ENCODE measurements around the gene DNASE1L2. TPM values are rescaled to one million over a fixed set of nuclear protein-coding genes. Genes with fewer than 3 reads are reported as not detected.
"Not testable (repeated sequence)": the region's sequence is repeated elsewhere in the genome, so short reads cannot be mapped to it uniquely, and the experiment has no call there.

Gene DNASE1L2
- total RNA-seq, 1 experiment from 2014 or later = 1.9 TPM

DNA sequence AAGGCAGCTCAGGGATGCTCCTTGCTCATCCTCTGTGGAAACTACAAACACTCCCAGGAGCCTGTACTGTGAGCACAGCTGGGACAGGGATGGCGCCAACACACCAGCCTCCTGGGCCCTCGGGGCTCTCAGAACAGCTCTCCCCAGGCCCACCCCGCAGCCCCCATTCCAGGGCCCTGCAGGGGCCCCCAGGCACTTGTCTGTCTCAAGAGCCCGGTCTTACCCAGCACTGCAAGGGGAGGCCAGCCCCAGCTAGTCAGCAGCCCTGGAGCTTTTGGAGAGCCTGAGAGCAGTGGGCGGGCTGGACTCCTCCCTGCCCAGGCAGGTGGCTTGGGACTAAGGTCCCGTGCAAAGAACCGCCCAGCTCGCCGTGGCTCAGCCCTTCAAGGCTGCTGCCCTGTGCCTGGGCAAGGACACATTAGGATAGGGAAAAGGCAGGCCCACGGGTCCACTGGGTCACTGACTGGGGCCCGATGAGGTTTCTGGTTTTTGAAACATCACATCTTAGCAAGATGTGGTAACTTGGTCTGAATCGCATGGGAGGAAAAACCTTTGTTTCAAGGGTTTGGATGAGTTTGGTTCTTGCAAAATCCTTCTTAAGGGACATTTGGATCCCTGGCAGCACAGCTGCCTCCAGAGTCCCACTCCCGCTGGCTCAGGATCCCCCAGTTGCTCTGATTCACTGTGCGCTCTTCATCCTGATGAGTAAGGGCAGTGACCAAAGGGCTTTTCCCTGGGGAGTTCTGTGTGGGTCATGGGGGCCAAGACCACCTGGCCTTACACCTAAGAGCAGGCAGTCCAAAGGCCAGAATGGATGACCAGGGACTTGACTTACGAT is 2.8 kb downstream of the DNASE1L2 start (continued):
- TF ChIP-seq RAD21 (IDR thresholded peaks at IDR 0.05; ENCODE audit: low read depth) (no peak), ZNF274 (IDR thresholded peaks at IDR 0.05; ENCODE audit: low read depth, low read length) (no peak), SRF (IDR thresholded peaks at IDR 0.05; ENCODE audit: low read depth) (no peak), SIN3A (IDR thresholded peaks at IDR 0.05; ENCODE audit: low read depth) (peak; percentile 44; the same call in 1 of the 2 replicates), CEBPB (IDR thresholded peaks at IDR 0.05; ENCODE audit: low read depth) (no peak)

DNA sequence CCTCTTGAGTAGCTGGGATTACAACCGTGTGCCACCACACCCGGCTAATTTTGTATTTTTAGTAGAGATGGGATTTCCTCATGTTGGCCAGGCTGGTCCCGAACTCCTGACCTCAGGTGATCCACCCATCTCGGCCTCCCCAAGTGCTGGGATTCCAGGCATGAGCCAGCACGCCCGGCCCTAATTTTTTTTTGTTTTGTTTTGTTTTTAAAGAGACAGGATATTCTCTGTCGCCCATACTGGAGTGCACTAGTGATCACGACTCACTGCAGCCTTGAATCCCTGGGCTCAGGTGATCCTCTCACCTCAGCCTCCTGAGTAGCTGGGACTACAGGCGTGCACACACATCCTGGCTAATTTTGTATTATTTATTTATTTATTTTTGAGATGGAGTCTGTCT is 4.1 kb downstream of the DNASE1L2 start:
- H3K4me2 ChIP-seq (ENCODE audit: low read length); CTCF ChIA-PET; ATAC-seq; POLR2A ChIA-PET; H3K4me3 ChIP-seq (replicated peaks in 1 of 2; ENCODE audit: low read depth in 1 of 2, low read length in 2 of 2); H3K9me3 ChIP-seq (ENCODE audit: control insufficient read depth in 1 of 2, insufficient read depth in 1 of 2, low read depth in 1 of 2, low read length in 2 of 2); H2AFZ ChIP-seq (ENCODE audit: low read depth, low read length, poor library complexity, severe bottlenecking); BruUV-seq (replicated peaks); H3K9me2 ChIP-seq (ENCODE audit: insufficient read depth); H3K27me3 ChIP-seq (ENCODE audit: insufficient read depth, low read length); H3K9ac ChIP-seq (ENCODE audit: low read length); DNase-seq (ENCODE audit: low read depth, low spot score); intact Hi-C loops (cut with micrococcal nuclease); RAD21 ChIA-PET (ENCODE audit: low non-redundant PET in 1 of 2, low total read pairs in 2 of 2, uncharacterized antibody in 2 of 2, unreplicated experiment in 2 of 2); H4K20me1 ChIP-seq (ENCODE audit: insufficient read depth); H3K27ac ChIP-seq (ENCODE audit: low read depth, low read length): not testable (repeated sequence)
- Histone ChIP-seq H3K79me2 (ENCODE audit: insufficient read depth, low read length) (peaks cover 22% of the 10 kb centered on the region; the same call in 1 of the 2 replicates), H3K4me1 (ENCODE audit: control insufficient read depth in 1 of 2, insufficient read depth in 2 of 2, low read length in 2 of 2) (peaks cover 0 to 22% of the 10 kb centered on the region in 2 experiments; a peak in 3 of 4 replicates), H3K36me3 (ENCODE audit: control insufficient read depth in 1 of 2, insufficient read depth in 2 of 2, low read length in 2 of 2) (peaks cover 12 to 31% of the 10 kb centered on the region in 2 experiments; a peak in 3 of 4 replicates)

DNA sequence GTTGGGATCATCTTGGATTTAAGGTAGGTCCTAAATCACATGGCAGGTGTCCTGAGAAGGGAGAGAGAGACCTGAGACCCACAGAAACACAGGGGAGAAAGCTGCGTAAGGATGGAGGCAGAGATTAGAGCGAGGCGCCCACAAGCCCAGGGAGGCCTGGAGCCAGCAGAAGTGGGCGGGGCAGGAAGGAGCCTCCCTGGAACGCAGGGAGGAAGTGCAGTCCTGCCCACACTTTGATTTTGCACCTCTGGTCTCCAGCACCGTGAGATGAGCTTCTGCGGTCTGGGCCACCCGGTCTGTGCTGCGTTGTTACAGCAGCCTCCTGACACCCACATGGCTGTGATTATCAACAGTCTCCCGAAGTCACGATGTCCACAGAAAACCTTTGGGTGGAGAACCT is 6.4 kb downstream of the DNASE1L2 start:
- Histone ChIP-seq H3K4me1 (ENCODE audit: control insufficient read depth in 1 of 2, insufficient read depth in 2 of 2, low read length in 2 of 2) (peaks cover 0 to 17% of the 10 kb centered on the region in 2 experiments; a peak in 2 of 4 replicates), H3K4me3 (replicated peaks in 1 of 2; ENCODE audit: low read depth in 1 of 2, low read length in 2 of 2) (no peak overlapping the region), H3K9me3 (ENCODE audit: control insufficient read depth in 1 of 2, insufficient read depth in 1 of 2, low read depth in 1 of 2, low read length in 2 of 2) (no peaks in the 10 kb centered on the region), H3K9ac (ENCODE audit: low read length) (no peak overlapping the region), H3K4me2 (ENCODE audit: low read length) (no peak overlapping the region), H4K20me1 (ENCODE audit: insufficient read depth) (no peaks in the 10 kb centered on the region), H3K79me2 (ENCODE audit: insufficient read depth, low read length) (peaks cover 45% of the 10 kb centered on the region), H3K27ac (ENCODE audit: low read depth, low read length) (no peak overlapping the region), H3K9me2 (ENCODE audit: insufficient read depth) (no peaks in the 10 kb centered on the region), H3K36me3 (ENCODE audit: control insufficient read depth in 1 of 2, insufficient read depth in 2 of 2, low read length in 2 of 2) (peaks cover 21 to 44% of the 10 kb centered on the region in 2 experiments; a peak in 3 of 4 replicates), H2AFZ (ENCODE audit: low read depth, low read length, poor library complexity, severe bottlenecking) (no peak overlapping the region), H3K27me3 (ENCODE audit: insufficient read depth, low read length) (no peaks in the 10 kb centered on the region)
- ATAC-seq (no peak), DNase-seq (ENCODE audit: low read depth, low spot score) (no peak)
- BruUV-seq (replicated peaks) = no TSS peak
- ChIA-PET CTCF (no interaction called here), RAD21 (ENCODE audit: low non-redundant PET in 1 of 2, low total read pairs in 2 of 2, uncharacterized antibody in 2 of 2, unreplicated experiment in 2 of 2) (no interaction called here), POLR2A (interaction anchor here (0.9 kb wide), 1 partner anchor 9 kb away, joined by 3 read pairs; the partner anchor contains the start of gene ECI1)
- intact Hi-C loops (cut with micrococcal nuclease) = no loop called here
- TF ChIP-seq CBX3 (IDR thresholded peaks at IDR 0.05; ENCODE audit: low read depth) = no peak
- no peak for TF ChIP-seq SIN3A (IDR thresholded peaks at IDR 0.05; ENCODE audit: low read depth)
- no peak for TF ChIP-seq EGR1 (IDR thresholded peaks at IDR 0.05; ENCODE audit: low read depth)
- no peak for TF ChIP-seq ELF1 (IDR thresholded peaks at IDR 0.05; ENCODE audit: borderline replicate concordance, low read depth)
- TF ChIP-seq EZH2phosphoT487 (IDR thresholded peaks at IDR 0.05; ENCODE audit: borderline replicate concordance) = no peak
- TF ChIP-seq POLR2AphosphoS5 (IDR thresholded peaks at IDR 0.05; ENCODE audit: low read depth, low read length) = no peak
- TF ChIP-seq, protein P1, sequence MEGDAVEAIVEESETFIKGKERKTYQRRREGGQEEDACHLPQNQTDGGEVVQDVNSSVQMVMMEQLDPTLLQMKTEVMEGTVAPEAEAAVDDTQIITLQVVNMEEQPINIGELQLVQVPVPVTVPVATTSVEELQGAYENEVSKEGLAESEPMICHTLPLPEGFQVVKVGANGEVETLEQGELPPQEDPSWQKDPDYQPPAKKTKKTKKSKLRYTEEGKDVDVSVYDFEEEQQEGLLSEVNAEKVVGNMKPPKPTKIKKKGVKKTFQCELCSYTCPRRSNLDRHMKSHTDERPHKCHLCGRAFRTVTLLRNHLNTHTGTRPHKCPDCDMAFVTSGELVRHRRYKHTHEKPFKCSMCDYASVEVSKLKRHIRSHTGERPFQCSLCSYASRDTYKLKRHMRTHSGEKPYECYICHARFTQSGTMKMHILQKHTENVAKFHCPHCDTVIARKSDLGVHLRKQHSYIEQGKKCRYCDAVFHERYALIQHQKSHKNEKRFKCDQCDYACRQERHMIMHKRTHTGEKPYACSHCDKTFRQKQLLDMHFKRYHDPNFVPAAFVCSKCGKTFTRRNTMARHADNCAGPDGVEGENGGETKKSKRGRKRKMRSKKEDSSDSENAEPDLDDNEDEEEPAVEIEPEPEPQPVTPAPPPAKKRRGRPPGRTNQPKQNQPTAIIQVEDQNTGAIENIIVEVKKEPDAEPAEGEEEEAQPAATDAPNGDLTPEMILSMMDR (IDR thresholded peaks at IDR 0.05 in 2 of 3, conservative IDR thresholded peaks at IDR 0.05 in 1 of 3; ENCODE audit: borderline replicate concordance in 1 of 3, insufficient read depth in 1 of 3, low read depth in 2 of 3, low read length in 2 of 3) = no peak
- TF ChIP-seq YY1 (IDR thresholded peaks at IDR 0.05; ENCODE audit: extremely low read depth, insufficient replicate concordance, low read depth, low read length) = no peak

Measured in HCT116 (cell line).